GM12878 (cell line): ENCODE data around the gene MYH7B. TPM values are rescaled to one million over a fixed set of nuclear protein-coding genes. Genes with fewer than 3 reads are reported as not detected.

ENCODE experiments used
- ATAC-seq: fragments of 200-7000 bp; cut with Tn5 transposase; 3 replicates; pipeline ENCODE4 v1.9.1; 2020; ENCODE audit warnings: mild to moderate bottlenecking, moderate library complexity
- BruUV-seq: library from RNA; stranded (reverse); fragments of 400-500 nt; replicated peaks from 2 replicates; lab custom pipeline; 2021; lab: Mats Ljungman, UMichigan
- CTCF ChIA-PET: fragments of 300-600 bp; sonication (Branson Sonifier 250); formaldehyde crosslinking; extraction: SDS; loops from one replicate; lab custom pipeline; 2021; ENCODE audit warnings: inconsistent platforms; lab: Yijun Ruan, JAX
- POLR2A ChIA-PET: fragments of 350-600 bp; formaldehyde crosslinking; extraction: SDS; loops from one replicate; lab custom pipeline; 2021; ENCODE audit warnings: inconsistent platforms; lab: Charles Lee
- RAD21 ChIA-PET: fragments of 300-600 bp; sonication (Branson Sonifier 250); formaldehyde crosslinking; loops from one replicate; lab custom pipeline; 2023; ENCODE audit warnings: antibody characterized with exemption; ENCODE audit not compliant: unreplicated experiment; lab: Charles Lee
- SMC1A ChIA-PET: fragments of 300-600 bp; sonication (Branson Sonifier 250); formaldehyde crosslinking; loops from one replicate; lab custom pipeline; 2023; ENCODE audit not compliant: unreplicated experiment, uncharacterized antibody; lab: Charles Lee
- DNase-seq: peaks from one replicate; pipeline ENCODE4 v3.0.0-alpha.2; 2011; ENCODE audit warnings: low read depth, low spot score
- FAIRE-seq: peaks from 3 replicates; lab custom pipeline; 2011; peaks lifted over from hg19 to GRCh38; lab: Jason Lieb, UNC
- H2AFZ ChIP-seq: 2 replicates; pipeline ENCODE4 v1.6.0; 2011; ENCODE audit warnings: low read depth, low read length, control low read depth; ENCODE audit not compliant: control insufficient read depth
- H3K27ac ChIP-seq: 2 replicates; pipeline ENCODE4 v1.5.1; 2011; ENCODE audit warnings: control low read depth; ENCODE audit not compliant: control insufficient read depth, insufficient read depth
- H3K27me3 ChIP-seq, 2 experiments: replicated peaks in 1 of 2; 2 replicates each; pipeline versions ENCODE4 v1.6.0 to v1.6.1; 2011; ENCODE audit warnings: low read length in 1 of 2; ENCODE audit not compliant: control insufficient read depth in 2 of 2, insufficient read depth in 2 of 2
- H3K36me3 ChIP-seq, 2 experiments: 2 replicates each; pipeline ENCODE4 v1.5.1; 2011; ENCODE audit warnings: low read length in 1 of 2; ENCODE audit not compliant: control insufficient read depth in 2 of 2, insufficient read depth in 2 of 2
- H3K4me1 ChIP-seq: 2 replicates; pipeline ENCODE4 v1.6.1; 2011; ENCODE audit warnings: mild to moderate bottlenecking, low read length, moderate library complexity, mixed read lengths; ENCODE audit not compliant: control insufficient read depth, insufficient read depth
- H3K4me2 ChIP-seq: 2 replicates; pipeline ENCODE4 v1.6.0; 2011; ENCODE audit warnings: control low read depth; ENCODE audit not compliant: control insufficient read depth, insufficient read depth
- H3K4me3 ChIP-seq: fragments of 200-600 bp; sonication (generic); 2 replicates; pipeline ENCODE4 v1.5.1; 2016
- H3K79me2 ChIP-seq: 2 replicates; pipeline ENCODE4 v1.6.0; 2011; ENCODE audit warnings: low read length; ENCODE audit not compliant: control insufficient read depth, insufficient read depth
- H3K9ac ChIP-seq: 2 replicates; pipeline ENCODE4 v1.8.0; 2011; ENCODE audit warnings: low read length, control low read depth, mixed read lengths; ENCODE audit not compliant: control insufficient read depth, insufficient read depth
- H3K9me3 ChIP-seq: replicated peaks from 3 replicates; pipeline ENCODE4 v1.5.1; 2011; ENCODE audit warnings: mild to moderate bottlenecking, low read length; ENCODE audit not compliant: control insufficient read depth, insufficient read depth
- H4K20me1 ChIP-seq: 2 replicates; pipeline ENCODE4 v1.6.0; 2011; ENCODE audit not compliant: control insufficient read depth, insufficient read depth
- EP300 ChIP-seq, 2 experiments: fragments of 150-350 bp in 1 of 2; IDR thresholded peaks; 2 replicates each; pipeline ENCODE4 v1.6.1; 2011 to 2012; ENCODE audit warnings: low read depth in 2 of 2, low read length in 2 of 2, borderline replicate concordance in 1 of 2, improper control_type of control experiment in 1 of 2, inconsistent platforms in 1 of 2; ENCODE audit not compliant: control insufficient read depth in 1 of 2
- KDM1A ChIP-seq: fragments of 200-600 bp; sonication (generic); IDR thresholded peaks from 2 replicates; pipeline ENCODE4 v1.6.1; 2016; ENCODE audit warnings: borderline replicate concordance
- NFIC ChIP-seq: IDR thresholded peaks from 2 replicates; pipeline ENCODE4 v1.6.1; 2012; ENCODE audit warnings: low read depth, mild to moderate bottlenecking, inconsistent platforms, low read length, moderate library complexity
- NRF1 ChIP-seq: conservative IDR thresholded peaks from 2 replicates; pipeline ENCODE4 v1.6.1; 2011; ENCODE audit warnings: mild to moderate bottlenecking, low read depth, low read length, improper control_type of control experiment
- SKIL ChIP-seq: fragments of 450-650 bp; IDR thresholded peaks from 2 replicates; pipeline ENCODE4 v1.6.1; 2017; ENCODE audit warnings: mild to moderate bottlenecking, low read depth, inconsistent platforms; ENCODE audit not compliant: poor library complexity, severe bottlenecking
- SREBF2 ChIP-seq: IDR thresholded peaks from 2 replicates; pipeline ENCODE4 v1.6.1; 2012; ENCODE audit warnings: mild to moderate bottlenecking, low read length
- WGBS: methylation state at CpG from one replicate; pipeline ENCODE4 v1.1.6; 2016; ENCODE audit warnings: low lambda C conversion rate; ENCODE audit not compliant: insufficient replicate concordance, insufficient coverage; ENCODE audit errors: missing lambda C conversion rate; 5-methylcytosine and 5-hydroxymethylcytosine counted together
- in situ Hi-C: fragments of 300-500 bp; cut with MboI; formaldehyde crosslinking; loops from 9 replicates; pipeline ENCODE4 v1.14.3; 2018; ENCODE audit warnings: mixed read lengths
- intact Hi-C: fragments of 100-400 bp; cut with micrococcal nuclease; formaldehyde crosslinking; loops from one replicate; pipeline ENCODE4 v1.14.2; 2022; ENCODE audit not compliant: unreplicated experiment
- polyA plus RNA-seq, 11 experiments: library from polyadenylated mRNA; depleted of rRNA in 4 of 11; unstranded in 6 of 11; stranded (reverse) in 5 of 11; fragments of >200 nt; fragmentation: Nextera tagmentation in 4 of 11; fragmentation: Illumina TruSeq in 1 of 11; extraction: Ambion mirVana in 4 of 11; extraction: Trizol in 1 of 11; gene quantifications; 1 replicate in 1 of 11; 2 replicates in 10 of 11; pipeline versions ENCODE4 v1.2.1 to v1.2.3, GENCODE V29; 2011 to 2016; ENCODE audit warnings: inconsistent platforms in 2 of 11, missing spikeins in 2 of 11, low read depth in 1 of 11
- total RNA-seq, 4 experiments: library from RNA; depleted of rRNA in 3 of 4; stranded (reverse); fragments of >200 nt in 3 of 4; fragmentation: Illumina TruSeq in 1 of 4; extraction: Trizol in 1 of 4; gene quantifications; 2 replicates each; pipeline versions ENCODE4 v1.2.1 to v1.2.3, GENCODE V29; 2013 to 2021
- TF ChIP-seq, protein P1 (sequence below): fragments of 450-650 bp; IDR thresholded peaks from 2 replicates; pipeline ENCODE4 v1.6.1; 2017; ENCODE audit warnings: mild to moderate bottlenecking, moderate library complexity
- TF ChIP-seq, protein P2 (sequence below): fragments of 450-650 bp; formaldehyde crosslinking; IDR thresholded peaks from 2 replicates; pipeline ENCODE4 v1.5.0; 2022; ENCODE audit warnings: mild to moderate bottlenecking, missing genetic modification characterization

The MYH7B gene
- total and polyA plus RNA-seq, 10 of the 15 experiments (the other 5 are each of a cell fraction or from before 2014, with no cell fraction given) = 0.01 to 0.40 (median 0.20) TPM; not detected in 3

- Histone ChIP-seq H3K4me2 (no peak overlapping the region), H3K27ac (no peak overlapping the region), H3K9me3 (no peaks in the 10 kb centered on the region), H3K4me3 (no peak overlapping the region), H2AFZ (no peak overlapping the region), H3K4me1 (no peaks in the 10 kb centered on the region), H3K9ac (no peak overlapping the region), H3K79me2 (no peaks in the 10 kb centered on the region), H3K27me3 (no peaks in the 10 kb centered on the region), H4K20me1 (no peaks in the 10 kb centered on the region), H3K36me3 (peaks cover 3 to 55% of the 10 kb centered on the region in 2 experiments; a peak in 3 of 4 replicates)
- intact Hi-C loops (no loop called here), in situ Hi-C loops (no loop called here)
- no peak for ATAC-seq
- no peak for FAIRE-seq
- SMC1A ChIA-PET = no interaction called here
- CTCF ChIA-PET = interaction anchor here (1.0 to 1.2 kb wide), 2 partner anchors 86 to 127 kb away, joined by 3 to 4 read pairs; no protein-coding TSS in a partner anchor
- 79% methylated on average over 10 of the region's 10 CpGs for WGBS
- no peak for DNase-seq
- no TSS peak for BruUV-seq
- POLR2A ChIA-PET = interaction anchor here (0.6 kb wide), 1 partner anchor 56 kb away, joined by 4 read pairs; no protein-coding TSS in a partner anchor
- RAD21 ChIA-PET = no interaction called here
- TF ChIP-seq KDM1A (no peak), NRF1 (no peak), NFIC (no peak), SKIL (no peak), SREBF2 (no peak), EP300 (IDR thresholded peaks at IDR 0.05; ENCODE audit: borderline replicate concordance in 1 of 2, control insufficient read depth in 1 of 2, low read depth in 2 of 2, low read length in 2 of 2) (no peak)
- TF ChIP-seq, protein P1, sequence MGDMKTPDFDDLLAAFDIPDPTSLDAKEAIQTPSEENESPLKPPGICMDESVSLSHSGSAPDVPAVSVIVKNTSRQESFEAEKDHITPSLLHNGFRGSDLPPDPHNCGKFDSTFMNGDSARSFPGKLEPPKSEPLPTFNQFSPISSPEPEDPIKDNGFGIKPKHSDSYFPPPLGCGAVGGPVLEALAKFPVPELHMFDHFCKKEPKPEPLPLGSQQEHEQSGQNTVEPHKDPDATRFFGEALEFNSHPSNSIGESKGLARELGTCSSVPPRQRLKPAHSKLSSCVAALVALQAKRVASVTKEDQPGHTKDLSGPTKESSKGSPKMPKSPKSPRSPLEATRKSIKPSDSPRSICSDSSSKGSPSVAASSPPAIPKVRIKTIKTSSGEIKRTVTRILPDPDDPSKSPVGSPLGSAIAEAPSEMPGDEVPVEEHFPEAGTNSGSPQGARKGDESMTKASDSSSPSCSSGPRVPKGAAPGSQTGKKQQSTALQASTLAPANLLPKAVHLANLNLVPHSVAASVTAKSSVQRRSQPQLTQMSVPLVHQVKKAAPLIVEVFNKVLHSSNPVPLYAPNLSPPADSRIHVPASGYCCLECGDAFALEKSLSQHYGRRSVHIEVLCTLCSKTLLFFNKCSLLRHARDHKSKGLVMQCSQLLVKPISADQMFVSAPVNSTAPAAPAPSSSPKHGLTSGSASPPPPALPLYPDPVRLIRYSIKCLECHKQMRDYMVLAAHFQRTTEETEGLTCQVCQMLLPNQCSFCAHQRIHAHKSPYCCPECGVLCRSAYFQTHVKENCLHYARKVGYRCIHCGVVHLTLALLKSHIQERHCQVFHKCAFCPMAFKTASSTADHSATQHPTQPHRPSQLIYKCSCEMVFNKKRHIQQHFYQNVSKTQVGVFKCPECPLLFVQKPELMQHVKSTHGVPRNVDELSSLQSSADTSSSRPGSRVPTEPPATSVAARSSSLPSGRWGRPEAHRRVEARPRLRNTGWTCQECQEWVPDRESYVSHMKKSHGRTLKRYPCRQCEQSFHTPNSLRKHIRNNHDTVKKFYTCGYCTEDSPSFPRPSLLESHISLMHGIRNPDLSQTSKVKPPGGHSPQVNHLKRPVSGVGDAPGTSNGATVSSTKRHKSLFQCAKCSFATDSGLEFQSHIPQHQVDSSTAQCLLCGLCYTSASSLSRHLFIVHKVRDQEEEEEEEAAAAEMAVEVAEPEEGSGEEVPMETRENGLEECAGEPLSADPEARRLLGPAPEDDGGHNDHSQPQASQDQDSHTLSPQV = no peak
- TF ChIP-seq, protein P2, sequence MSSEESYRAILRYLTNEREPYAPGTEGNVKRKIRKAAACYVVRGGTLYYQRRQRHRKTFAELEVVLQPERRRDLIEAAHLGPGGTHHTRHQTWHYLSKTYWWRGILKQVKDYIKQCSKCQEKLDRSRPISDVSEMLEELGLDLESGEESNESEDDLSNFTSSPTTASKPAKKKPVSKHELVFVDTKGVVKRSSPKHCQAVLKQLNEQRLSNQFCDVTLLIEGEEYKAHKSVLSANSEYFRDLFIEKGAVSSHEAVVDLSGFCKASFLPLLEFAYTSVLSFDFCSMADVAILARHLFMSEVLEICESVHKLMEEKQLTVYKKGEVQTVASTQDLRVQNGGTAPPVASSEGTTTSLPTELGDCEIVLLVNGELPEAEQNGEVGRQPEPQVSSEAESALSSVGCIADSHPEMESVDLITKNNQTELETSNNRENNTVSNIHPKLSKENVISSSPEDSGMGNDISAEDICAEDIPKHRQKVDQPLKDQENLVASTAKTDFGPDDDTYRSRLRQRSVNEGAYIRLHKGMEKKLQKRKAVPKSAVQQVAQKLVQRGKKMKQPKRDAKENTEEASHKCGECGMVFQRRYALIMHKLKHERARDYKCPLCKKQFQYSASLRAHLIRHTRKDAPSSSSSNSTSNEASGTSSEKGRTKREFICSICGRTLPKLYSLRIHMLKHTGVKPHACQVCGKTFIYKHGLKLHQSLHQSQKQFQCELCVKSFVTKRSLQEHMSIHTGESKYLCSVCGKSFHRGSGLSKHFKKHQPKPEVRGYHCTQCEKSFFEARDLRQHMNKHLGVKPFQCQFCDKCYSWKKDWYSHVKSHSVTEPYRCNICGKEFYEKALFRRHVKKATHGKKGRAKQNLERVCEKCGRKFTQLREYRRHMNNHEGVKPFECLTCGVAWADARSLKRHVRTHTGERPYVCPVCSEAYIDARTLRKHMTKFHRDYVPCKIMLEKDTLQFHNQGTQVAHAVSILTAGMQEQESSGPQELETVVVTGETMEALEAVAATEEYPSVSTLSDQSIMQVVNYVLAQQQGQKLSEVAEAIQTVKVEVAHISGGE = no peak
Observed at GRCh38 chr20:35002426-35003210, 47.0 kb downstream of the MYH7B start.
